GM21528 (cell line): ENCODE data around the gene LCNL1.
"Not testable (repeated sequence)": the region's sequence is repeated elsewhere in the genome, so short reads cannot be mapped to it uniquely, and the experiment has no call there.

Source experiments
- ATAC-seq: cut with Tn5 transposase; IDR thresholded peaks from one replicate; pipeline ENCODE4 v1.9.1; 2021; ENCODE audit warnings: mild to moderate bottlenecking, moderate library complexity; ENCODE audit not compliant: unreplicated experiment, low FRiP score

Gene LCNL1

DNA sequence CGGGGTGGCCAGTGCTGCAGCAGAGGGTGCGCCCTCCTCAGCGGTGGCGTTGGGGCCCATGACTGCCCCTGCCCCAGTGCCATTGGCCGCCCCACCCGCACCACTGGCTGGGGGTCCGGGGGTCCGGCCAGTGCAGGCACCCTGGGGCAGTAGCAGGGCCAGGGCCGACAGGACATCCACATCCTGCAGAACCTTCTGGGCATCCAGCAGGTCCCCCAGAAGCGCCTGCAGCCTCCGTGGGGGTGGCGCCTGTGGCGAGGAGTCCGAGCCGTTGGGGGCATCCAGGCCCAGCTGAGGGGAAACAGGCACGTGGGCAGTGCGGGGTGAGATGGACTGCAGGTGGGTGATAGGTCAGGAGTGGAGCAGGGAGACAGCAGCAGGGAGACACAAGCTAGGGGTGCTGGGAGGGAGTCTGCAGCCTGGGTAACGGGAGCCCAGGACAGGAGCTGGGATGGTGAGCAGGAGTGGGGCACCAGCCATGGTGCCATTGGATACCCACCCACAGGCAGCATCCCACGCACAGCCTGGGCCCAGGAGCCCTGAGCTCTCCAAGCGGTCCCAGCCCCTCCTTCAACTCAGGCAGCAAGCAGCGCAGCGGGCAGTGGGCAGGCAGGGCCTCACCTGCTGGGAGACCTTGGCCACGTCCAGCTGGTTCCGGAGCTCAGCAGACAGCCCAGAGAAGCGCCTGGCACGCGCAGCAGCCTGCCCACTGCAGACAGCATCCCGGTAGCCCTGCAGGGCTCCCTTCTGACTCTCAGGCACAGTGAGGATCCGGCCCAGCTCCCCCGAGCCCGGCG, 38.2 kb downstream of the LCNL1 start:
- ATAC-seq, result no peak

DNA sequence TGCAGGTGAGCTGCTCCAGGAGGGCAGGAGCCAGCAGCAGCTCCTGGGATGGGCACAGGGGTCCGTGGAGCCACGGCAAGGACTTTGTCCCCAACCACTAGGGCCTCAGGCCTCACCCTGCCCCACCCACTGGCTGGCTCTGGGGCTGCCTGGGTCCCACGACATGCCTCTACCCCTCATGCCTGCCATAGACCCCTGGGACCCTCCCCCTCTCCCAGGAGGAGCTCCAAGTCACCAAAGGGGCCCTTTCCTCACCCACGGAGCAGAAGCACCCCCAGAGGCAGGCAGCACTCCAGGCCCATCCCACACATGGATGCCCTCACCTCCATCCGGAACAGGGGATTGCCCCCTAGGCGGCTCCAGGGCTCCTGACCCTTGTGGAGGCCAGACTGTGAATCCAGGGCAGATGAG, 38.8 kb downstream of the LCNL1 start:
- ATAC-seq, result no peak

DNA sequence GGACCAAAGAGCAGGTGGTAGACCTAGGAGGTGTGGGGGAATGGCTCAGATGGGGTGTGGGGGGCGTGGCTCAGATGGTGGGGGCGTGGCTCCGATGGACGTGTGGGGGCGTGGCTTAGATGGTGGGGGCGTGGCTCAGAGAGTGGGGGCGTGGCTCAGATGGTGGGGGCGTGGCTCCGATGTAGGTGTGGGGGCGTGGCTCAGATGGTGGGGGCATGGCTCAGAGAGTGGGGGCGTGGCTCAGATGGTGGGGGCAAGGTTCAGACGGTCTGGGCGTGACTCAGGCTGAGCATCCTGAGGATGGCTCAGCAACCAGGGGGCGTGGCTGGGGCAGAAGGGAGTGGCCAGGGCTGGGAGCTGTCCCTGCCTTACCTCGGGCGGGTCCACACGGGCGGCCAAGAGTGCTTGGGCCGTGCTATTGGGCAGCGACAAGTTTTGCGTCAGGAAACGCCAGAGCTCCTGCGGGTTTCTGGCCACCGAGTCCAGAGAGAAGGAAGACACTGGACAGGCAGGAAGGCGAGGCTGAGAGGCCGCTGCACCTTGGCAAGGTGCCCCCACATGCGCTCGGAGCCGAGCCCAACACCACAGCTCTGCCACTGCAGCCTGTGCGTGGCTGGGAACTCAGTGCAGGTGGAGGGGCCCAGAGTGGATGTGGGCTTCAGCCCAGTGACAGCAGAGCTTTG, 39.3 kb downstream of the LCNL1 start:
- no peak for ATAC-seq

DNA sequence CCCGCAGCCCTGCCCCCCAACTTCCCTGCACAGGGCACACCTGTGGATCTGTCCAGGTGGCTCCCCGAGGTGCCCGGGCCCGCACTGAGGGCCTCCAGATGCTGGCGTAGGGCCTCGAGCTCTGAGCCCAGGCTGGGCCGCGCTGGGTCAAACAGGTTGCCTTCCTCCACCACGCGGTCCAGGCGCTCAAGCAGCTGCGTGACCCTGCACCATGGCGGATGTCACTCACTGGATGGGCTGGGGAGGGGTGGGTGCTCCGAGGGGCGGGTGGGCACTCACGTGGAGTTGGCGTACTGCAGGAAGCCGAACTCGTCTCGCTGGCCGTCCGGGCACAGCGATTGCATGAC, 39.8 kb downstream of the LCNL1 start:
- no peak for ATAC-seq

DNA sequence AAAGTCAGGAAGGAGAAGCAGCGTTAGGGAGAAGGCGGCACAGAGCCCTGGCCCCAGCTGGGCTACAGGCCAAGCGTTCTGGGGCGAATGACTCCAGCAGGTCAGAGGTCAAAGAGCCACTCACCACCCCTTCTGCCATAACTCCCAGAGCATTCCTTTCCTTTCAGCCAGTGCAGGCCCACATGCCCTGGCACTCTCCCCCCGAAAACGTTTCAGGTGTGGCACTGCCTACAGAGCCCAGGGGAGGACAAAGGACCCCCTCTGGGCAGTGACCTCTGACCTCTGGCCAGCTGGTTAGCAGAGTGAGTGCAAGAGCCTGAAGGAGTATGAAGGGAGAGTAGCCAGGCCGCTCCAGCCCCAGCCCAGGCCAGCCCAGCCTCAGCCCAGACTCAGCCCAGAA, 40.4 kb downstream of the LCNL1 start:
- no peak for ATAC-seq

DNA sequence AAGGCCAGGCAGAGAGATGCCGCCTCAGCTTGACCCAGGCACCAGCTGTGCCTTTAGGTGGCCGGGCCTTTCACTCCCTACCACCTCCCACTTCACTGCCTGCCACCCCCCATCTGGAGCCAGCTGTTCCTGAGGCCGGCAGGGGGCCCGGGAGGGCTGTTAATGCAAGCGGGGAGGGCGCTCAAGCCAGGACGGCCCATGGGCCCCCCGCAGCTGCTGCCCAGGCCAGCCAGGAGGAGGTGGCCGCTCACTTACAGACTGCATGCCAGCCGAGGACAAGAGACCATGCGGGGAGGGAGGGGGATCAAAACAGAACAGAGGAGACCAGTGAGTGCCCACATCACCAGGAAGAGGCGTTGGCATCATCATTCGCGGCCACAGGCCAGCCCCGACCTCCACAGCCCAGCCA, 40.8 kb downstream of the LCNL1 start:
- no peak for ATAC-seq

DNA sequence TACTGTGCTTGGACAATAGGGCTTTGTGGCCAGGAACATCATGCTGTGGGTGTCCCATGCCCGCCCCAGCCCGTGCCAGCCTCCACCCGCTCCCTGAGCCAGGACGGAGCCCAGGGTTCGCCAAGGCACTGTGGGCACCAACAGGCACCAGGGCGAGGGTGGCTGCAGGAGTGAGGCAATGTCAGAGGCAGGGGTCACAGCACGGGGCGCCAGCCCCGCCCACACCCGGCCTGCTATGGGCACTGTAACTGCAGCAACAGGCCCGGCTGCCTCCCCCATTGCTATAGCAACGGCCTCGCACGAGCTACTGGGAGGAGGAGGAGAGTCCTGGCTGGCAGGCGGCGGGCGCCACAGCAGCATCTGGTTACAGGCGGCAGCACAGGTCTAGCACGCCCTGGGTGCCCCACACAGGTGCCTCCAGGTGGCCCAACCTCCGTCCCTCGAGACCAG, 42.7 kb downstream of the LCNL1 start:
- ATAC-seq, result no peak

DNA sequence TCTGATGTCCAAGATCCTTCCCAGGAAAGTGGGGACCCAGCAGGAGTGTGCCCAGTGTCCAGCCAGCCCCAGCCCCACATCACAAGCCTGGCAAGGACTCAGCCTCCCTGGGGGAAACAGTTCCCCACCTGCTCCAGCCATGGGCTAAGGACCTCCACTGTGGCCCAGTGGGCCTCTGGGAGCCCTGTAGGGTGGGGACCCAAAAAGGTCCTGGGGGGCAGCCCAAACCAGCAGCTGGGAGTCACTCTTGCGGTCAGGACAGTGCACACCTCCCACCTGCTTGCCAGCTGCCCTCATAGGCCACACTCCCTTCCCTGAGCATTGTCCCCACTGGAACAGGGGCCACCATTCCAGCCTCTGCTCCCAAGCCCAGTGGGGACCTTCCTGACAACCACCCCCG, 43.6 kb downstream of the LCNL1 start:
- no peak for ATAC-seq

DNA sequence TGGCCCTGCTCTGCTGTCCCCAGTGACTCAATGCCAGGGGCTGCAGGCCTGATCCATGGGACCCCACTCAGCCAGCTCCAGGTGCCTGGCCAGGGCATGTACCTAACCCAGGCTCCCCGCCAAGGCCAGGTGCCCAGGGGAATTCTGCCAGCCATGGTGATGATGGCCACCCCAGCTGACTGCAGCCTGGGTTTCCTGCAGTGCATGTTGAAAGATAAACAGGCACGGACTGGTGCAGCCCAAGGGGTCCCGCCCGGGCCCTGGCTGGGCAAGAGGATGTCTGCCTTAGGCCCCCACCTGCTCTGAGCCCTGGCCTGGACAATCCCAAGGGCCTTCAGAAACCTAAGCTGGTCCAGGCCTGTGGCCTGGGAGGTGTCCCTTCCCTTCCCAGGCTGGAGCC, 44.0 kb downstream of the LCNL1 start:
- no peak for ATAC-seq

DNA sequence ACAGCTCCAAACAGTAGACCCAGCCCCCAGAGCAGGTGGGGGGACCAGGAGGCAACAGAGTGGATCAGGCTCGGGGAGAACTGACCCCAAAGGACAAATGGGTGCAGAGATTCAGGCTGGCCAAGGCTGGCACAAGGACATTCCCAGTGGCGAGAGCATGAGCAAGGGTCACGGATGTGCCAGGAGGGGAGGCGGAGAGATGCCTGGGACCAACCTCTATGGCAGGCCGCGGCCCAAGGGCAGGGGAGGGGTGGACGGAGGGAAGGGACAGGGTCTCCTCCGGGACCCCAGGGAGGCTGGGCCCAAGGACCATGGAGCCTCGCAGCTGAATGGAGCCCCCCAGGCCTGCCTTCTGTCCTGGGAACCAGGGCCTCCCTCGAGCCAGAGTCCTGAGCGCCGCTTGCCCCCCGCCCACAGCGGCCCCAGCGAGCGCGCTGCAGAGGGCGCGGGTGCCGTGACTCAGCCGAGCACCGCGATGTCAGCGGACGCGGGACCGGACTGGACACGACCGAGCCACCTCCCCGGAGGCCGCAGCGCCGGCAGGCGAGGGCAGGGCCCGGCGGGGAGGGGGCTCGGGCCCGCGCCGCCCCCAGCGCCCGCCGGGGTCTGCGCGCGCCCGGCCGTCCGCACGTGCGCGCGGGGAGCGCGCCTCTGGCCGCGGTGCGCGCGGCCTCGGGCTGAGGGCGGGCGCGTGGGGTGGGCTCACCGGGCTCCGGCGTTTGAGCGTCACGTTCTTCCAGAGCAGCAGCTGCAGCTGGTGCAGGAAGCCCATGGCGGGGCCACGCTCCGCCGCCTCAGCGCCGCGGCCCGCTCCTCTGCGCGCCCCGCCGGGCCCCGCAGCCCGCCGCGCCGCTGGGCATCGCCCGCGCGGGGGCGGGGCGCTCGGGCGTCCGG, 44.8 kb downstream of the LCNL1 start, which contains the start of gene ABCA2:
ABCA2 (minus strand) TSS at position 869 of the 894 bp plus-strand sequence; CDS start at position 772, 97 bp downstream.
- no peak for ATAC-seq

DNA sequence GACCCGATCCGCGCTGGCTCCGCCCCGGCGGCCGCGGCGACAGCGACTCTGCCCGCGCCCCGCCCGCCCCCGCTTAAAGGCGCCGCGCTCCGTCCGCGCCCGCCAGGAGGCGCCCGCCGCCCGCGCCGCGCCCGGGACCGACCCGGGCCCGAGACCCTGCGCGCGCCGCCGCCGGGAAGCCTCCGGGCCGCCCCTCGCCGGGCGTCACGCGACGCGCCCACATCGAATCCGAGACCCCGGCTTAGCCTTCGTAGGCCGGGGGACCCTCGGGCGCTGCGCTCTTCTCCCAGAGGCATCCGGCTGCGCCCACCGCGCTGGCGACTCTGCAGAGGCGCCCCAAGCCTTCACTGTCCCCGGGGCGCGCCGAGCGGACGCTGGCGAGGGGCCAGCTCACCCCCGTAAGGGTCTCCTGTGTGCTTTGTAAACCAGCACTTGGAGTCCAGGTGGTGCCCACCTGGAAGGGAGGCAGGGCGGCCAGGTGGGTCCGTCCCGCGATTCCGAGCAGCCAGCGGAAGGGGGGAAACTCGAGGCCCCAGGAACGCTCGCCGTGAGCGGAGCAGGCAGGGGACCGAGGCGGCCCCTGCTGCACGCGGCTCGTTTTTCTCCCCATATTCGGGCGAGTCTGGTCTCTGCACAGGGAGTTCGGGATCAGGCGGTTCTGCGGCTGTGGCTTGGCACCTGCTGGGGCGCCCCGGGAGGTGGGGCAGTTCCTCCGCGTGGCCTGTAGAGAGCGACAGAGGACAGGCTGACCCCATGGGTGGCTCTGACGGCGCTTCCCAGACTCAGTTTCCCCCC, 45.7 kb downstream of the LCNL1 start:
- peak; percentile 39 for ATAC-seq

DNA sequence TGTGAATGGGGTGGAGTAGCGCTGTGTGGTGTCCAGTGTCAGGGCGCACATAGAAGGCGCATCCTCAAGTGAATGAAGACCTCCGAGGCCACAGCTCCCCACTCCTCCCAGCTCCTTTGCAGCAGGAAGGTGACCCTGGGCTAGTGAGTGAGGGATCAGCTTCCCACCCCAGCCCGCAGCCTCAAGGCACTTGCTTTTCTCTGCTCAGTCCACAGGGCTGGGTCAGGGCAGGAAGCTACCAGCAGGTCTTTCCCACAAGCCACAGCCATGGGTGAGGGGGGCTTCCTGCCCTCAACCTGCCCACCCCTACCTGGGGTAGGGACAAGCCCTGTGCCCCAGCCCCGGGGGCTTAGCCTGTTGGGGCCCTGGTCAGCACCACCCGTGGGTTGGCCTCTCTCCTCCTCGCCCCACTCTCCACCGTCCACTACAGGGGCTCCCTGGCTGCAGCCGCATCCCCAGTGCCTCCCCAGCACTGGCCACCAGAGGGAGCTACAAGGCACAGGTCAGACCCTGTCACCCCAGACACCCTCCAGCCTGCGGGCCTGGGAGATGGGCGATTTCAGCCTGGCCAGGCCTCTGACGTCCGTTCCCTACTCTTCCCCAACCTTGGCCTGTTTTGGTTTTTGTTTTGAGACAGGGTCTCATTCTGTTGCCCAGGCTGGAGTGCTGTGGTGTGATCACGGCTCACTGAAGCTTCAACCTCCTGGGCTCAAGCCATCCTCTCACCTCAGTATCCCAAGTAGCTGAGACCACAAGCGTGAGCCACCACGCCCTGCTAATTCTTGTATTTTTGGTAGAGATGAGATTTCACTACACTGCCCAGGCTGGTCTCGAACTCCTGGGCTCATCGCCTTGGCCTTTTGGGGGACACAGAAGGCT, 46.5 kb downstream of the LCNL1 start:
- ATAC-seq, result no peak

DNA sequence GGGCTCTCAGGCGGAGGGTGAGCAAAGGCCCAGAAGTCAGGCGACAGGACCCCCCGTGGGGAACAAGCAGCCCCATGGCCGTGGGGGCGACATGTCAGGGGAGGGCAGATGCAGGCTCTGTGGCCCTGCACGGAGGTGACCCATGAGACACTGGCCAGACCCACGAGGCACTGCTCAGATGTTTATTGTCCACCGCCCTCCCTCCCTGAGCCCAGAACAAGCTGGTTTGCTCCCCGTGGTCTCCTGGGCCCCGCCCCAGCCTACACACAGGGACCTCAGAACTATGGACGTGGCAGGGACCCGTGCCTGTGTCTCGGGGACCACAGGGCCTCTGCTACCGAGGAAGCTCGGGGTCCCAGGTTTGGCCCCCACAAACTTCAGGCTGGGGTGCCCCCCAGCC, 47.2 kb downstream of the LCNL1 start:
- ATAC-seq, result no peak

DNA sequence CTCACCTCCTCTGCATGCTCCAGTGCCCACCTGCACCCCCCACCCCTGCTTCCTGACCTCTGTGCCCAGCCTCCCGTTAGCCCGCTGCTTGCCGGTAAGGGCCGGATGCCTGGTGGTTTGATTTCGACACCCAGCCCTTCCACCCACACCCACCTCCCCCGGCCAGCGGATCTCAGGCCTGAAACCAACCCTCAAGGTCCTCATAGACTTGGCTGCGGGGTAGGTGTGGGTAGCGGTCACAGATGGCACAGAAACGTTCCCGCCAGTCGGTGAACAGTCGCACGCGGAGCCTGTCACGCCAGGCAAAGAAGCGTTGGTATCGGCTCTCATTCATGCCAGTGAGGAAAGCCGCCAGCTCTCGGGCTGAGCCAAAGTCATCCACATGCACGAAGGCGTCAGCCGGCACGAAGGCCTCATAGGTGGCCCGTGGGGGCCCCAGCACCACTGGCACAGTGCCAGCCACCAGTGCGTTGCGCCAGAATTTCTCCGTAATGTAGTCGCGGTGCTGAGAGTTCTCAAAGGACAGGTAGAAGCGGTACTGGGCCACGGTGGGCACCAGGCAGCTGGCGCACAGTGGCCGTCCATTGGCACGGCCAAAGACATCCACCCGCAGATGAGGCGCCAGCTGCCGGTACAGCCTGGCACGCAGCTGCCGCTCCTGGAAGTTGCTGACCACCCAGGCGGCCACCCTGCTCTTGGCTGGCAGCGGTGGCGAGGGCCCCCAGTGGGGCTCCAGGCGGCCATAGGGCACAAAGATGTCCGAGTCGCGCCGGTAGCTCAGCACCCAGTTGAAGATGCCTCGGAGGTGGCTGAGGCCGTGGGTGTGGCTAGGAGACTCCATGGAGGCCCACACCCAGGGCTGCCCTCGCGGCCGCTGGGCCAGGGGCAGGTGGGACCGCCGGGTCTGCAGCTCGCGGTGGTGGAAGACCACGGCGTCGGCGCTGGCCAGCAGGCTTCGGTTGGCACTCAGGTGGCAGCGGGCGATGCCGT, 48.0 kb downstream of the LCNL1 start:
- no peak for ATAC-seq

DNA sequence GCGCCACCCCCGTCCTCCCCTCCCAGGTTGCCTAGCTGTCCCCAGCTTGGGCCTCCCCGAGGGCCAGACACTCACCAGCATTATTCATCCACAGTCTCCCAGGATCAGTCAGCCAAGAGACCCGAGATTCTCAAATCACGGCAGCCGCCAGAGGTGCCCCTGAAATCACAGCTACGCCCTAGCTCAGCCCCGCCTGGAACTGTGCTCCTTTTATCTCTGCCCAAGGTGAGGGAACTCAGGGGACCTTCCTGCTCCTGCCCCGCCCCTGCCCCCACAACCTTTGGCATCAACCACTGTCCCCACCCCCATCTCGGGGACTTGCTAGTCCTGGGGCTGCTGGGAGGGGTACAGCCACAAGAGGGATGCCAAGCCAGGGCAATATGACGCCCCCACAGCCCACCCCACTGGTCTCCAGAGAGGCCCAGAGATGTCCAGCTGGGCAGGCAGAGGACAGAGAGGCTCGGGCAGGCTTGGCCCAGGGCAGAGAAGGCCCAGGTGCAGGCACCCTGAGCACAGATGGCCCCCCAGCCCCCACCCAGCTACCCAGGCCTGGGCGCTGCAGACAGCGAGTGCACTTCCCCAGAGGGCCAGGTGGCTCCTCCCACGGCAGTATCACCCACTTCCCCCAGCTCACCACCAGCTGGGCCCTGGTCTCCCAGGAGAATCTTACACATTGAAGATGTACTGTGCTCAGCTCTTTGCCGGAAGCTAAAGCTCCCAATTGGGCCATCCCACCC, 49.3 kb downstream of the LCNL1 start, which contains the start of gene FUT7:
FUT7 (minus strand) TSS at position 185 of the 737 bp plus-strand sequence; CDS start at position 88, 97 bp downstream.
- no peak for ATAC-seq

DNA sequence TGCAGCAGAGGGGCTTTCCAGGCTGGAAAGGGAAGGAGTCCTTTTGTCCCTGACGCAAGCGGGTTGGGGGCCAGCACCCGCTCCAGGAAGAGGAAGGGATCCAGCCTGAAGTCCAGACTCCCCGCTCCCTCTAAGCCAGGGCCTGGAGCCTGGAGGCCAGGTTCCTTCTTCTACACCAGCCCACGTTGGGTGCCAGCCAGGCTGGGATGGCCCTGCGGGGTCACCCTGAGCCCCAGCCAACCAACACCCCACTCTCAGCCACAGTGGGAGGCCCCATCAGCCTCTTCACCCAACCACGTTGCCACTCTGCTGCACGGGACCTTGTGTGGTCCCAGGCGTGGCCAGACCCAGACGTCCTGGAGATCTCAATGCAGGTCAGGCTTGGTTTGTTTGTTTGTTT, 50.1 kb downstream of the LCNL1 start:
- ATAC-seq, result no peak

DNA sequence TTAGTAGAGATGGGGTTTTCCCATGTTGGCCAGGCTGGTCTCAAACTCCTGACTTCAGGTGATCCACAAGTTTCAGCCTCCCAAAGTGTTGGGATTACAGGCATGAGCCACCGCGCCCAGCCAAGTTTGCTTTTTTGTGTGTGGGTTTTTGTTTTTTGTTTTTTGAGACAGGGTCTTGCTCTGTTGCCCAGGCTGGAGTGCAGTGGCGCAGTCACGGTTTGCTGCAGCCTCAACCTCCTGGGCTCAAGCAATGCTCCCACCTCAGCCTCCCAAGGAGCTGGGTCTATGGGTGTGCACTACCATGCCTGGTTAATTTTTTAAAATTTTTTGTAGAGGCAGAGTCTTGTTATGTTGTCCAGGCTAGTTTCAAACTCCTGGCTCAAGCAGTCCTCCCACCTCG, 50.7 kb downstream of the LCNL1 start:
- ATAC-seq, result not testable (repeated sequence)
